ENCODE data around the gene PDE4D. TPM values are rescaled to one million over a fixed set of nuclear protein-coding genes. Genes with fewer than 3 reads are reported as not detected.

The PDE4D gene
- total RNA-seq, 1 experiment from 2014 or later = 2.1 TPM

DNA sequence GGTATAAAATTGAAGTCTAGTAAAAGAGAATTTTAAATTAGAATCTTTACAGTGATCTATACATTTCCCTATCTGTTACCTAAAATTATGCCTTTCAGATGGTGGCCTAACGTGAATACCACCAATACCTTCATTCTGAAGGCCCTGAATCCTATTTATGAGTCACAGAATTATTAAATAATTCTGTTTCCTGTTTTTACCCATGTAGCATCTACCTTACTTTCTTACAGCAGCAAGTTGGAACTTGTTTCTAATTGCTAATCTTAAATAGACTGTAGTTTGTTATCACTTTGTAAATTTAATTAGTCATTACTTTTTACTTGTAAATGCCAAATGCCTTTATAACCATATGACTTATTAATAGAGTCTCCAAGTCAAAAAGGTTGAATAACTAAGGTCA lies 135.0 kb downstream of the PDE4D start:
- no CpG with 5 or more reads among the region's 1 CpG for WGBS (ENCODE audit: extremely low coverage, insufficient read length, low lambda C conversion rate)
- no peaks in the 10 kb centered on the region for H3K9me3 Mint-ChIP-seq
- Histone ChIP-seq H3K18ac (ENCODE audit: insufficient read length, low read depth, low read length) (no peak overlapping the region), H2BK15ac (ENCODE audit: low read depth, low read length) (no peak overlapping the region), H4K8ac (replicated peaks; ENCODE audit: insufficient read length, low read depth, low read length) (no peak overlapping the region), H3K79me2 (ENCODE audit: insufficient read depth, low read length) (no peaks in the 10 kb centered on the region), H3K27me3 (ENCODE audit: insufficient read depth, low read length) (no peaks in the 10 kb centered on the region), H3K14ac (ENCODE audit: insufficient read depth, low read length) (no peak overlapping the region), H2BK12ac (ENCODE audit: insufficient read length, low read depth, low read length) (no peak overlapping the region), H4K5ac (ENCODE audit: insufficient read length, low read depth, low read length) (no peak overlapping the region), H2AK5ac (ENCODE audit: insufficient read length, low read length) (no peak overlapping the region), H3K27ac (ENCODE audit: insufficient read length, low read depth, low read length) (no peak overlapping the region), H3K23me2 (ENCODE audit: insufficient read length, low read depth, low read length, poor library complexity, severe bottlenecking) (no peaks in the 10 kb centered on the region), H2AFZ (ENCODE audit: low read length) (no peak overlapping the region), H3K56ac (ENCODE audit: insufficient read length, low read depth, low read length) (no peak overlapping the region), H3T11ph (ENCODE audit: low read length) (no peak overlapping the region), H3K4me1 (ENCODE audit: insufficient read depth, low read length) (no peaks in the 10 kb centered on the region), H2BK5ac (ENCODE audit: insufficient read length, low read length) (no peak overlapping the region), H3K9ac (ENCODE audit: extremely low read depth, insufficient read length, low read length) (no peak overlapping the region), H3K9me3 (ENCODE audit: control insufficient read depth, low read depth, low read length) (no peaks in the 10 kb centered on the region), H3K4ac (ENCODE audit: low read depth, low read length) (no peak overlapping the region), H3K23ac (ENCODE audit: insufficient read length, low read depth, low read length) (no peak overlapping the region), H2BK120ac (ENCODE audit: low read depth, low read length, poor library complexity, severe bottlenecking) (no peak overlapping the region), H3K4me2 (ENCODE audit: insufficient read depth, insufficient read length, low read length) (no peak overlapping the region), H3K79me1 (ENCODE audit: insufficient read depth, low read depth, low read length, poor library complexity, severe bottlenecking) (no peaks in the 10 kb centered on the region), H4K20me1 (ENCODE audit: control insufficient read depth, insufficient read depth, insufficient read length) (no peaks in the 10 kb centered on the region), H4K91ac (ENCODE audit: insufficient read length, low read depth, low read length) (no peak overlapping the region), H2BK20ac (ENCODE audit: low read depth, low read length, poor library complexity, severe bottlenecking) (no peak overlapping the region)
- H3K27me3 Mint-ChIP-seq (ENCODE audit: low read depth) = no peaks in the 10 kb centered on the region
- no peak for DNase-seq
- no peak overlapping the region for H3K4me3 Mint-ChIP-seq
- H3K36me3 Mint-ChIP-seq (ENCODE audit: insufficient read depth in 1 of 3, low read depth in 3 of 3) = no peaks in the 10 kb centered on the region
- no peak for TF ChIP-seq CTCF (conservative IDR thresholded peaks at IDR 0.05)
- H3K27ac Mint-ChIP-seq = no peak overlapping the region
- H3K4me1 Mint-ChIP-seq = peaks cover 4 to 7% of the 10 kb centered on the region in 2 experiments; a peak in 2 of 4 replicates
